NCI-H146 (cell line): ENCODE data around the gene KRTAP22-1.

Experiments
- DNase-seq: peaks from one replicate; lab custom pipeline; 2025; lab: John Stamatoyannopoulos, UW

The KRTAP22-1 gene

GRCh38 chr21:30625449-30626165 lies 24.7 kb downstream of the KRTAP22-1 start:
- no peak for DNase-seq

GRCh38 chr21:30628109-30628508 lies 27.2 kb downstream of the KRTAP22-1 start:
- DNase-seq, result no peak

- no peak for DNase-seq
These were observed 28.3 kb downstream of the KRTAP22-1 start for GRCh38 chr21:30629200-30629599.

GRCh38 chr21:30634906-30635305 lies 34.0 kb downstream of the KRTAP22-1 start, which contains the start of gene KRTAP20-2:
Gene KRTAP20-2, plus strand, starts transcription at chr21:30635206. Its CDS starts 58 bp downstream, at chr21:30635264.
- no peak for DNase-seq

GRCh38 chr21:30638686-30639085 lies 37.8 kb downstream of the KRTAP22-1 start:
- no peak for DNase-seq

GRCh38 chr21:30642564-30642963 lies 41.7 kb downstream of the KRTAP22-1 start, which contains the start of gene KRTAP20-3:
Gene KRTAP20-3, plus strand, starts transcription at chr21:30642864.
- DNase-seq, result no peak

GRCh38 chr21:30646904-30647414 lies 46.1 kb downstream of the KRTAP22-1 start:
- no peak for DNase-seq
